HepG2 (cell line): ENCODE measurements around the gene FAM229A. TPM values are rescaled to one million over a fixed set of nuclear protein-coding genes. Genes with fewer than 3 reads are reported as not detected.
A peak's percentile ranks its signal among the peaks of the same experiment; 100 is the strongest.

Experiments used
- AGO2 ChIP-seq: fragments of 200-400 bp; formaldehyde crosslinking; optimal IDR thresholded peaks from 2 replicates; pipeline ENCODE3; 2017; ENCODE audit warnings: mild to moderate bottlenecking, low read depth, low read length, moderate library complexity
- ATF1 ChIP-seq: IDR thresholded peaks from 2 replicates; pipeline ENCODE4 v1.6.1; 2016; ENCODE audit warnings: mild to moderate bottlenecking, control low read depth
- DMTF1 ChIP-seq: sonication (generic); formaldehyde crosslinking; IDR thresholded peaks from 2 replicates; pipeline ENCODE4 v1.4.0; 2020; ENCODE audit warnings: mild to moderate bottlenecking, missing genetic modification reagents
- EZH2 ChIP-seq: conservative IDR thresholded peaks from 2 replicates; pipeline ENCODE4 v1.6.1; 2012; ENCODE audit warnings: mild to moderate bottlenecking, low read depth, low read length, moderate library complexity
- FOSL2 ChIP-seq: sonication (generic); formaldehyde crosslinking; IDR thresholded peaks from 2 replicates; pipeline ENCODE4 v1.4.0; 2020; ENCODE audit warnings: missing genetic modification reagents
- IKZF1 ChIP-seq: fragments of 450-650 bp; IDR thresholded peaks from 2 replicates; pipeline ENCODE4 v1.7.1; 2016
- KAT8 ChIP-seq: IDR thresholded peaks from 2 replicates; pipeline ENCODE4 v1.6.1; 2016; ENCODE audit warnings: missing genetic modification reagents, missing compliant biosample characterization
- MXD3 ChIP-seq: IDR thresholded peaks from 2 replicates; pipeline ENCODE4 v1.6.1; 2016; ENCODE audit warnings: mild to moderate bottlenecking, missing biosample characterization, missing genetic modification reagents
- NFKB2 ChIP-seq: sonication (generic); formaldehyde crosslinking; IDR thresholded peaks from 2 replicates; pipeline ENCODE4 v1.4.0; 2020; ENCODE audit warnings: missing genetic modification reagents, borderline replicate concordance
- PCBP1 ChIP-seq: fragments of 200-400 bp; formaldehyde crosslinking; IDR thresholded peaks from 2 replicates; pipeline ENCODE4 v1.6.1; 2017; ENCODE audit warnings: mild to moderate bottlenecking, low read depth, low read length, borderline replicate concordance
- TBX2 ChIP-seq: sonication (generic); formaldehyde crosslinking; IDR thresholded peaks from 2 replicates; pipeline ENCODE4 v1.5.0; 2020; ENCODE audit warnings: missing genetic modification reagents, mild to moderate bottlenecking, borderline replicate concordance
- TRAFD1 ChIP-seq: sonication (generic); formaldehyde crosslinking; IDR thresholded peaks from 2 replicates; pipeline ENCODE4 v1.5.1; 2020; ENCODE audit warnings: missing genetic modification reagents, mild to moderate bottlenecking, borderline replicate concordance
- TRIM24 ChIP-seq: sonication (generic); formaldehyde crosslinking; IDR thresholded peaks from 2 replicates; pipeline ENCODE4 v1.8.0; 2022; ENCODE audit warnings: mild to moderate bottlenecking, missing genetic modification reagents
- ZMAT3 ChIP-seq: sonication (generic); formaldehyde crosslinking; conservative IDR thresholded peaks from 2 replicates; pipeline ENCODE4 v1.7.0; 2021; ENCODE audit warnings: missing genetic modification reagents
- ZNF234 ChIP-seq: sonication (generic); formaldehyde crosslinking; conservative IDR thresholded peaks from 2 replicates; pipeline ENCODE4 v1.5.1; 2020; ENCODE audit warnings: mild to moderate bottlenecking, missing genetic modification reagents
- ZNF687 ChIP-seq: sonication (generic); formaldehyde crosslinking; IDR thresholded peaks from 2 replicates; pipeline ENCODE4 v1.5.1; 2020; ENCODE audit warnings: mild to moderate bottlenecking, missing genetic modification reagents, moderate library complexity
- ZNF761 ChIP-seq: sonication (generic); formaldehyde crosslinking; conservative IDR thresholded peaks from 2 replicates; pipeline ENCODE4 v1.4.0; 2020; ENCODE audit warnings: mild to moderate bottlenecking, missing genetic modification reagents
- ZNF781 ChIP-seq: sonication (generic); formaldehyde crosslinking; IDR thresholded peaks from 2 replicates; pipeline ENCODE4 v1.5.1; 2020; ENCODE audit warnings: borderline replicate concordance, mild to moderate bottlenecking, missing genetic modification reagents; ENCODE audit errors: not compliant biosample characterization
- ZNF790 ChIP-seq: sonication (generic); formaldehyde crosslinking; IDR thresholded peaks from 2 replicates; pipeline ENCODE4 v1.8.0; 2022; ENCODE audit warnings: missing genetic modification reagents, mild to moderate bottlenecking, borderline replicate concordance
- polyA plus RNA-seq, 8 experiments: library from polyadenylated mRNA; depleted of rRNA in 3 of 8; stranded (reverse) in 7 of 8; unstranded in 1 of 8; fragments of >200 nt; fragmentation: Illumina TruSeq in 4 of 8; extraction: Trizol in 4 of 8; gene quantifications; 2 replicates each; pipeline versions ENCODE4 v1.2.1 to v1.2.3, GENCODE V29; 2011 to 2016; ENCODE audit warnings: low read depth in 4 of 8, missing spikeins in 1 of 8, mixed read lengths in 1 of 8; ENCODE audit not compliant: insufficient read depth in 1 of 8
- total RNA-seq, 5 experiments: library from RNA; depleted of rRNA; stranded (reverse); fragments of >200 nt; fragmentation: Illumina TruSeq; extraction: Trizol; gene quantifications; 2 replicates each; pipeline ENCODE4 v1.2.3, GENCODE V29; 2016; ENCODE audit warnings: low read depth in 1 of 5
- TF ChIP-seq, protein P1 (sequence below): sonication (generic); formaldehyde crosslinking; IDR thresholded peaks from 2 replicates; pipeline ENCODE4 v1.4.0; 2020; ENCODE audit warnings: missing genetic modification reagents, low read depth, mild to moderate bottlenecking, borderline replicate concordance

Gene FAM229A
- total and polyA plus RNA-seq, 2 of the 13 experiments (the other 11 are each of a cell fraction or from before 2014, with no cell fraction given) = 3.2 to 17.6 TPM

DNA sequence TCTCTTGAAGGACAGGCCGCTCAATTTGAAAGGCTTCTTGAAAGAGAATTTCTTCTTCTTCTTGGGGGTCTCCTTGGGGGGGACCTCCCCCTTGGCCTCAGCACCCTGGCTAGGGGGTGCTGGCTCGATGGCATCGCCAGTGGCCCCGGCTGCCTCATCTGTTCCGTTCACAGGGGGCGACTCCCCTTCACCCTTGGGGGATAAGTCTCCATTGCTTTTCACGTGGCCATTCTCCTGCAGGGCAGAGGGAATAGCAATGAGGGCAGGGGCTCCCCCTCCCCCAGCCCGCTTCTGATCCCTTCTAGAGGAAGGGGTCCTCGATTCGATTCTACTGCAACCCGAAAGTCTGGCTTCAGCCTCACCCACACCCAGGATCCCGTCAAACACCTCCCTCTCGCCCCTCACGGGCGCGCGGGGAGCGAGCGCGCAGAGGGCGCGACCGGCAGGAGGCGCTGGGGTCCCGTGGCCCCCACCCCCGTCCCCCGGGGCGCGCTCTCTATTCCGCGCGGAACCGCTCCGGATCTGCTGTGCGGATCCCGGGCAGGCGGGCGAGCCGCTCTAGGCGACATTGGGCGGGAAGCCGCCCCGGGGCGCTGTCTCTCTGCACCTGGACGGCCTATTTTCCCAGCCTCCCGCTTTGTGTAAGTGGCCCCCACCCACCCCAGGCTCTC is 27.3 kb downstream of the FAM229A start (continued):
- TF ChIP-seq ZNF687 (CRISPR knock-in tag) = peak; percentile 55
- TF ChIP-seq TRIM24 (CRISPR knock-in tag) = no peak
- TF ChIP-seq ZMAT3 (CRISPR knock-in tag) = no peak
- no peak for TF ChIP-seq ZNF781 (CRISPR knock-in tag)
- no peak for TF ChIP-seq TBX2 (CRISPR knock-in tag)
- no peak for TF ChIP-seq ATF1 (CRISPR knock-in tag)
- TF ChIP-seq IKZF1 = no peak
- TF ChIP-seq ZNF761 (CRISPR knock-in tag) = 0 out of 2 replicates have a peak, but pooled peaks have one; percentile 6
- TF ChIP-seq MXD3 (CRISPR knock-in tag) = peak; percentile 32; the same call in 1 of the 2 replicates
- TF ChIP-seq AGO2 = peak; percentile 85
- TF ChIP-seq ZNF790 = no peak
- peak; percentile 40; the same call in 1 of the 2 replicates for TF ChIP-seq NFKB2
- 0 out of 2 replicates have a peak, but pooled peaks have one; percentile 19 for TF ChIP-seq KAT8 (CRISPR knock-in tag)
- no peak for TF ChIP-seq PCBP1
- no peak for TF ChIP-seq ZNF234
- no peak for TF ChIP-seq DMTF1
- TF ChIP-seq FOSL2 = peak; percentile 18; the same call in 1 of the 2 replicates
- TF ChIP-seq, protein P1, sequence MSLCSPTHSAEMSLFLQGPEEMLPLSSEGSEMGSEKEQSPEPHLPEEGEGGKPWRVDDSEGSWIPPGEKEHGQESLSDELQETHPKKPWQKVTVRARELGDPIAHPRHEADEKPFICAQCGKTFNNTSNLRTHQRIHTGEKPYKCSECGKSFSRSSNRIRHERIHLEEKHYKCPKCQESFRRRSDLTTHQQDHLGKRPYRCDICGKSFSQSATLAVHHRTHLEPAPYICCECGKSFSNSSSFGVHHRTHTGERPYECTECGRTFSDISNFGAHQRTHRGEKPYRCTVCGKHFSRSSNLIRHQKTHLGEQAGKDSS (CRISPR knock-in tag) = 0 out of 2 replicates have a peak, but pooled peaks have one; percentile 26
- TF ChIP-seq EZH2 = no peak
- no peak for TF ChIP-seq TRAFD1 (CRISPR knock-in tag)
